HG02981 (cell line): ENCODE results near the gene GLDC.

Experiments
- ATAC-seq: cut with Tn5 transposase; IDR thresholded peaks from one replicate; pipeline ENCODE4 v1.9.1; 2021; ENCODE audit warnings: mild to moderate bottlenecking, moderate library complexity; ENCODE audit not compliant: unreplicated experiment

GLDC gene

DNA sequence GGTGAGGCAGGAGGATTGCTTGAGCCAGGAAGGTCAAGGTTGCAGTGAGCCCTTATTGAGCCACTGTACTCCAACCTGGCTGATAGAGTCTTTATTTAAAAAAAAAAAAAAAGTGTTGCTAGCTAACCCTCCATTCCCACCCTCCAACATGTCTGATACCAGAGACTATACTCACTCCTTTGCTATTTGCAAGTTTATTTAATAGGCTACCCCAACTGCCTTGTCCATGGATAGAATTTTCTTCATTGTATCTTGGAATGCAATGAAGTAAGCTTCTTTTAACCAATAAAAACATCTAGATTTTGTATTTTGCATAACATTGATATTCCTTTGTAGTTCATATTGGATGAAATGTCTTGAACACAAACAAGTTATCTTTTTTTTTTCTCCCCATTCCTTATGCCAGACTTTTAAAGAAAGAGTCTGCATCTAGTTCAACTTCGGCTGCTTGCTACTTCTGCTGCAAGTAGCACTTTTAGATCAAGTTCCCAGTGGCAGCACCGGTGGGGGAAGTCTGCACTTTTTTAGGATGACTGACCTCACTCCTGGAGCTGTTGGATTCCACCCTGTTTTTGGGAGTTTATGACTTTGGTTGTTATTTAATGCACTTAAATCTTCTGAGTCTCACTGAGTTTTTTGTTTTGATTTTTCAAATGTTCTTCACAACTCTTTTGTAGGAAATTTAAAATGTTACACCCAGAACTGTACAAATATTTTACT lies 120.0 kb downstream of the GLDC start:
- no peak for ATAC-seq

GRCh38 chr9:6522263-6522662 lies 123.3 kb downstream of the GLDC start:
- no peak for ATAC-seq

- no peak for ATAC-seq
Measured at GRCh38 chr9:6512085-6512657, 133.4 kb downstream of the GLDC start.

DNA sequence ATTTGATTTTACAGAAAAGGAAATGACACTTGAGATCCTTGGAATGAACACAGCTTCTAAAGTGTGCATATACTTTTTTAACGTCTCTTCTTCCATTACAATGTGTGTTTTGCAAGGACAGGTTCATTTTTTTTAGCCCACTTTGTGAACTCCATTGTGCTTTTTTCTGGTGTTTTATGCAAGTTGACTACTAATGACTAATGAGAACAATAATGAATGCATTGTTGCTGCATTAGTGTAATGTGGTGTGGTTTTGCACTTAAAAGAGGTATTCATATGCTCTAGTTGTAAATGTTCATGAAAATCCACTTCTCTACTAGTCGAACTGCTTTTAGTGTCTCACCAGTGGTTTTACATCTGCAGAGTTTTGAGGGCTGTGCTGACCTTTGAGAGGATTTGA lies 139.0 kb downstream of the GLDC start:
- no peak for ATAC-seq

DNA sequence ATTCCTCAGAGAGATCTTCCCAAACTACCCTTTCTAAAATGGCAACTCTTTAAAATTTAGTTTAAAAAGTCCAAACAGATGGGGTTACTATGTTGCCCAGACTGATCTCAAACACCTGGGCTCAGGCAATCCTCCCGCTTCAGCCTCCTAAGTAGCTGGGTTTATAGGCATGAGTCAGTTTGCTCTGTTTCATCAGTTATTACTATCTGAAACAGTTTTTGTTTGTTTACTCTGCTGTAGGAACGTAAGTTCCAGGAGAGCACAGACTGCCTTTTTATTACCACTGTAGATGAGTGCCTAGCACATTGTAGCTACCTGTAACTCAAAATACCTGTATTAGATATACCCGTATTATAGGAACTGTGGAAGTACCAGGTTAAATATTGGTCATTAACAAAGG lies 143.1 kb downstream of the GLDC start:
- no peak for ATAC-seq

DNA sequence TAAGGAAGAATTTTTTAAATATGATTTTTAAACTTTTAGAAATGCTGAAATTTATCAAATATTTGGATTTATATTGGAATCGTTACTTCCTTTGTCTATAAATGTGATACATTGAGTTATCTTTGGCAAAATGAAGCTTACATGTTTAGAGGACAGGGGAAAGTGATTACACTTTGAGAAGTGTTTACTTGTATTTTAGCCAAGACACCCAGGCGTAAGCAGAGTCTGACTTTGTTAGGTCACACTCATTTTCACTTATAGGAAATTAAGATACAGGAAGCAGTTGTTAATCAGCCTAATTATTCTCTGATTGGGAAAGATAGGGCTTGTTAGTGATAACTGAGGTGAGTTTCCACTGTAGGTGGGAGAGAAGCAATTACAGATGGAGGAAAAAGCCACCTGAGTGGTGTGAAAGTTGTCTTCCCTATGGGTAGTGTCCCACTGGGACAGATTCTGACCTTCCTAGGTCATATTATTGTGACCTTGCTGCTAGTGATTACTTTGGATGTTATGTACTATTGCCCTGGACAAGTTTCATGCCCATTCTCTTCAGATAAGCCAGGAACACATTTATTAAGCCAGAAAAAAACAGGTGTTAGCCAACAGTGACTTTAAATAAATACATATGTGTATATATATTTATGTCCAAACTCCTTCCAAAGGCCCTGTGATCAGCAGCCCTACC lies 143.9 kb downstream of the GLDC start:
- no peak for ATAC-seq

DNA sequence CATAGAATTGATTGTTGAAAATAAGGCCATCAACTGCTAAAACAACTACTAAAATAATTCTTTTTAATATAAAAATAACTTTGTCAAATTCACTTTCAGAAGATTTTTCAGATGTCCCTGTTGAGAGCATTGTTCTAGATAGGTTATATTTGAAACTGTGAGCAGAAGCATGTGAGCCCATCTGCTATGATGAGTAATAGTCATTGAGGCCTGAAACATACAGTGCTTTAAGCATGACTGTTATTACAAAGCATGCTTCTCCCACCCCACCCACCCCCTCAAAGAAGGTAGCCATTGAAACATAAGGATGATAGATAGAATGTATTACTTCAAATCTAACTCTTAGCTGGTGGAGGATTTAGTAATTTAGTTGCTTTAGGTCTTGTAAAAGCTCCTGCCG lies 146.5 kb downstream of the GLDC start:
- ATAC-seq = no peak

GRCh38 chr9:6495466-6495865 lies 150.1 kb downstream of the GLDC start:
- ATAC-seq = no peak

DNA sequence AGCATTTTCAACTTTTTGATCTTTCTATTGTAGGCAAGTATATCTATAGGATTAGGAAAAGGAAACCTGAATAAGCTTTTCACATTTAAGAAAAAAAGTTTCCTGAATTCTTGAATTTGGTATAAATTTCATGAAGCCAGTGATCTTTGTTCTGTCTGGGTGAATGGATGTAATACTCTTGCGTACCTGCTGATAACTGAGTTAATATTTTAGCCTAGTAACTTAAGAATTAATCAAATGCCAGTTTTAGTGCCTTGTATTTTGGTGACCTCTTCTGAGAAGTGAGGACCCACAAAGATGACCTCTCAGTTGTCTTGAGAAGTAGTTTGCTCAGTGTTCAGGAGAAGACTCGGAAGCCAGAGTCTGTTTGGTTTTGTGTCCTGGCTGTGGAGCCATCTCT lies 154.7 kb downstream of the GLDC start:
- ATAC-seq = no peak

DNA sequence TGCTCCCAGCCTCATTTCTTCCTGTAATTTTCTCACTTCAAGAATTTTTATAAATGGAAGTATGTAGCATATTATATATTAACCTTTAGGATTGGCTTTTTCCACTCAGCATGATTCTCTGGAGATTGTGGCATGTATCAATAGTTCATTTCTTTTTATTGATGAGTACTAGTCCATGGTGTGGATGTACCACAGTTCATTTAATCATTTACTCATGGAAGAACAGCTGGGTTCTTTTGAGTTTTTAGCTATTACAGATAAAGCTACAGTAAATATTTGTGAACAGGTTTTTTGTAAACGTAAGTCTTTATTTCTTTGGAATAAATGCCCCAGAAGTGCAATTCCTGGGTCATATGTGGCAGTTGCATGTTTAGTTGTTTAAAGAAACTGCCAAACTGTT lies 156.4 kb downstream of the GLDC start:
- no peak for ATAC-seq

- ATAC-seq = no peak
Measured at GRCh38 chr9:6488395-6488794, 157.1 kb downstream of the GLDC start.

DNA sequence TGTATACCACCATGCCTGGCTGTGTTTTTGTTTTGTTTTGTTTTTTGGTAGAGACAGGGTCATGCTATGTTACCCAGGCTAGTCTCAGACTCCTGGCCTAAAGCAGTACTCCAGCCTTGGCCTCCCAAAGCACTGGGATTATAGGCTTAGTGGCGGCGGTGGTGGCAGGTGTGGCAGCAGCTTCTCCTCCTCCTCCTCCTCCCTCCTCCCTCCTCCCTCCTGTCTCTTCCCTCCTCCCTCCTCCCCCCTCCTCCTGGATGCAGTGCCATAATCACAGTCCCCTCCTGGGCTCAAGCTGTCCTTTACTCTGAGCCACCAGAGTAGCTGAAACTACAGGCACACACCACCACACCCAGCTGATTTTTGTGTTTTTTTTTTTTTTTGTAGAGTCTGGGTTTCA lies 161.3 kb downstream of the GLDC start:
- ATAC-seq = no peak
